Measurements from ENCODE around the gene XRCC3. TPM values are rescaled to one million over a fixed set of nuclear protein-coding genes. Genes with fewer than 3 reads are reported as not detected.

Gene XRCC3
- total and polyA plus RNA-seq, 2 of the 8 experiments (the other 6 are each of a cell fraction or from before 2014, with no cell fraction given): 36.9 to 41.8 TPM

DNA sequence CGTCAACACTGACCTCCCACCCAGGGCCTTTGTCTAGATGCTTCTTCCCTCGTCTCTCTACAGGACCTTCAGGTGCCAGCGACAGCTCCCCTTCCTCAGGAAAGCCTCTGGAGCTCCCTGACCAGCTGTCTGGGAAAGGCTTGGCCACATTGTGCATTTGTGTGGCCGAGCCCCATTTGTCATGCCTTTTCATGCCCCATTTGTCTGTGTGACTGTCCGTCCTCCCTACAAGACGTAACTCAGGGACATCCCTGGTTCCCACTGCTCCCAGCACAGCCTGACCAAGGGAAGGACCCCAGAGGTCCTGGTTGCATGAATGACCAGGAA is 24.2 kb upstream of the XRCC3 start (continued):
- TF ChIP-seq KDM5A (IDR thresholded peaks at IDR 0.05; ENCODE audit: low read length) (no peak), MAFK (IDR thresholded peaks at IDR 0.05; ENCODE audit: low read depth, low read length) (no peak), EGR1 (IDR thresholded peaks at IDR 0.05; ENCODE audit: borderline replicate concordance, low read depth, low read length) (no peak), RNF2 (IDR thresholded peaks at IDR 0.05; ENCODE audit: borderline replicate concordance, low read depth, low read length, missing control alignments, poor library complexity, severe bottlenecking) (no peak), CTCF (IDR thresholded peaks at IDR 0.05; ENCODE audit: control extremely low read depth in 1 of 3, insufficient read depth in 1 of 3, low read depth in 1 of 3, low read length in 3 of 3) (no peak), EZH2 (IDR thresholded peaks at IDR 0.05; ENCODE audit: low read depth, low read length, severe bottlenecking) (no peak)
- TF ChIP-seq, protein P1, sequence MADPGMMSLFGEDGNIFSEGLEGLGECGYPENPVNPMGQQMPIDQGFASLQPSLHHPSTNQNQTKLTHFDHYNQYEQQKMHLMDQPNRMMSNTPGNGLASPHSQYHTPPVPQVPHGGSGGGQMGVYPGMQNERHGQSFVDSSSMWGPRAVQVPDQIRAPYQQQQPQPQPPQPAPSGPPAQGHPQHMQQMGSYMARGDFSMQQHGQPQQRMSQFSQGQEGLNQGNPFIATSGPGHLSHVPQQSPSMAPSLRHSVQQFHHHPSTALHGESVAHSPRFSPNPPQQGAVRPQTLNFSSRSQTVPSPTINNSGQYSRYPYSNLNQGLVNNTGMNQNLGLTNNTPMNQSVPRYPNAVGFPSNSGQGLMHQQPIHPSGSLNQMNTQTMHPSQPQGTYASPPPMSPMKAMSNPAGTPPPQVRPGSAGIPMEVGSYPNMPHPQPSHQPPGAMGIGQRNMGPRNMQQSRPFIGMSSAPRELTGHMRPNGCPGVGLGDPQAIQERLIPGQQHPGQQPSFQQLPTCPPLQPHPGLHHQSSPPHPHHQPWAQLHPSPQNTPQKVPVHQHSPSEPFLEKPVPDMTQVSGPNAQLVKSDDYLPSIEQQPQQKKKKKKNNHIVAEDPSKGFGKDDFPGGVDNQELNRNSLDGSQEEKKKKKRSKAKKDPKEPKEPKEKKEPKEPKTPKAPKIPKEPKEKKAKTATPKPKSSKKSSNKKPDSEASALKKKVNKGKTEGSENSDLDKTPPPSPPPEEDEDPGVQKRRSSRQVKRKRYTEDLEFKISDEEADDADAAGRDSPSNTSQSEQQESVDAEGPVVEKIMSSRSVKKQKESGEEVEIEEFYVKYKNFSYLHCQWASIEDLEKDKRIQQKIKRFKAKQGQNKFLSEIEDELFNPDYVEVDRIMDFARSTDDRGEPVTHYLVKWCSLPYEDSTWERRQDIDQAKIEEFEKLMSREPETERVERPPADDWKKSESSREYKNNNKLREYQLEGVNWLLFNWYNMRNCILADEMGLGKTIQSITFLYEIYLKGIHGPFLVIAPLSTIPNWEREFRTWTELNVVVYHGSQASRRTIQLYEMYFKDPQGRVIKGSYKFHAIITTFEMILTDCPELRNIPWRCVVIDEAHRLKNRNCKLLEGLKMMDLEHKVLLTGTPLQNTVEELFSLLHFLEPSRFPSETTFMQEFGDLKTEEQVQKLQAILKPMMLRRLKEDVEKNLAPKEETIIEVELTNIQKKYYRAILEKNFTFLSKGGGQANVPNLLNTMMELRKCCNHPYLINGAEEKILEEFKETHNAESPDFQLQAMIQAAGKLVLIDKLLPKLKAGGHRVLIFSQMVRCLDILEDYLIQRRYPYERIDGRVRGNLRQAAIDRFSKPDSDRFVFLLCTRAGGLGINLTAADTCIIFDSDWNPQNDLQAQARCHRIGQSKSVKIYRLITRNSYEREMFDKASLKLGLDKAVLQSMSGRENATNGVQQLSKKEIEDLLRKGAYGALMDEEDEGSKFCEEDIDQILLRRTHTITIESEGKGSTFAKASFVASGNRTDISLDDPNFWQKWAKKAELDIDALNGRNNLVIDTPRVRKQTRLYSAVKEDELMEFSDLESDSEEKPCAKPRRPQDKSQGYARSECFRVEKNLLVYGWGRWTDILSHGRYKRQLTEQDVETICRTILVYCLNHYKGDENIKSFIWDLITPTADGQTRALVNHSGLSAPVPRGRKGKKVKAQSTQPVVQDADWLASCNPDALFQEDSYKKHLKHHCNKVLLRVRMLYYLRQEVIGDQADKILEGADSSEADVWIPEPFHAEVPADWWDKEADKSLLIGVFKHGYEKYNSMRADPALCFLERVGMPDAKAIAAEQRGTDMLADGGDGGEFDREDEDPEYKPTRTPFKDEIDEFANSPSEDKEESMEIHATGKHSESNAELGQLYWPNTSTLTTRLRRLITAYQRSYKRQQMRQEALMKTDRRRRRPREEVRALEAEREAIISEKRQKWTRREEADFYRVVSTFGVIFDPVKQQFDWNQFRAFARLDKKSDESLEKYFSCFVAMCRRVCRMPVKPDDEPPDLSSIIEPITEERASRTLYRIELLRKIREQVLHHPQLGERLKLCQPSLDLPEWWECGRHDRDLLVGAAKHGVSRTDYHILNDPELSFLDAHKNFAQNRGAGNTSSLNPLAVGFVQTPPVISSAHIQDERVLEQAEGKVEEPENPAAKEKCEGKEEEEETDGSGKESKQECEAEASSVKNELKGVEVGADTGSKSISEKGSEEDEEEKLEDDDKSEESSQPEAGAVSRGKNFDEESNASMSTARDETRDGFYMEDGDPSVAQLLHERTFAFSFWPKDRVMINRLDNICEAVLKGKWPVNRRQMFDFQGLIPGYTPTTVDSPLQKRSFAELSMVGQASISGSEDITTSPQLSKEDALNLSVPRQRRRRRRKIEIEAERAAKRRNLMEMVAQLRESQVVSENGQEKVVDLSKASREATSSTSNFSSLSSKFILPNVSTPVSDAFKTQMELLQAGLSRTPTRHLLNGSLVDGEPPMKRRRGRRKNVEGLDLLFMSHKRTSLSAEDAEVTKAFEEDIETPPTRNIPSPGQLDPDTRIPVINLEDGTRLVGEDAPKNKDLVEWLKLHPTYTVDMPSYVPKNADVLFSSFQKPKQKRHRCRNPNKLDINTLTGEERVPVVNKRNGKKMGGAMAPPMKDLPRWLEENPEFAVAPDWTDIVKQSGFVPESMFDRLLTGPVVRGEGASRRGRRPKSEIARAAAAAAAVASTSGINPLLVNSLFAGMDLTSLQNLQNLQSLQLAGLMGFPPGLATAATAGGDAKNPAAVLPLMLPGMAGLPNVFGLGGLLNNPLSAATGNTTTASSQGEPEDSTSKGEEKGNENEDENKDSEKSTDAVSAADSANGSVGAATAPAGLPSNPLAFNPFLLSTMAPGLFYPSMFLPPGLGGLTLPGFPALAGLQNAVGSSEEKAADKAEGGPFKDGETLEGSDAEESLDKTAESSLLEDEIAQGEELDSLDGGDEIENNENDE (IDR thresholded peaks at IDR 0.05; ENCODE audit: insufficient replicate concordance, low read length): no peak

All from H1 (cell line).